ENCODE measurements around the gene CFAP73. TPM values are rescaled to one million over a fixed set of nuclear protein-coding genes. Genes with fewer than 3 reads are reported as not detected.

Gene CFAP73
- polyA plus RNA-seq, 1 donor from 2014 or later, result not detected

DNA sequence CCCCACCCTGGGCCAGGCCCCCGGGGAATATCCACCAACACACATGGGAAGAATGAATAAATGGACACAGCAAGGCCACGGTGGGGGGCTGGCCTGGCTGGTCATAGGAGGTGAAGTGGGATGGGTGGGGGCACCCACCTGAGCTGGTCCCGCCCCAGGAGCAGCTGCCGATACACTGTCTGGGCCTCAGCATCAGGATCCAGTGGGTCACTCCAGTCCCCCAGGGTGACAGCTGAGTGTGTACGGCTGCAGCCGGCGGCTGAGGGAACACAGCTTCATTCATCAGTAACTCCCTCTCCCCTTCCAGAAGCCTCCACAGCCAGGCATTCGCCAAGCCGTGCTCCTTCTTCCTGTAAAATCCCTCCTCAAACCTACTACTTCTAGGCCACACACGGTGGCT is 47.8 kb upstream of the CFAP73 start:
- Histone ChIP-seq H3F3A (ENCODE audit: insufficient read depth, low read length, poor library complexity, severe bottlenecking) (no peaks in the 10 kb centered on the region), H3K79me2 (replicated peaks; ENCODE audit: insufficient read depth, low read length) (no peaks in the 10 kb centered on the region), H4K20me1 (ENCODE audit: insufficient read depth) (no peaks in the 10 kb centered on the region), H3K27ac (ENCODE audit: low read length) (no peak overlapping the region), H3K36me3 (ENCODE audit: insufficient read depth, low read length) (no peaks in the 10 kb centered on the region), H3K4me3 (ENCODE audit: low read length) (no peak overlapping the region), H3K4me2 (ENCODE audit: low read length) (no peak overlapping the region), H3K9me3 (ENCODE audit: low read length) (no peaks in the 10 kb centered on the region), H3K9me2 (ENCODE audit: insufficient read depth, low read length) (no peaks in the 10 kb centered on the region), H2AFZ (ENCODE audit: low read depth, low read length) (no peak overlapping the region), H3K27me3 (ENCODE audit: insufficient read depth, low read depth, low read length) (peaks cover 10% of the 10 kb centered on the region), H3K9ac (ENCODE audit: low read length) (no peak overlapping the region)
- no peak for TF ChIP-seq POLR2AphosphoS5 (IDR thresholded peaks at IDR 0.05)
- no peak for TF ChIP-seq MXI1 (conservative IDR thresholded peaks at IDR 0.05; ENCODE audit: poor library complexity, severe bottlenecking)
- TF ChIP-seq REST (IDR thresholded peaks at IDR 0.05; ENCODE audit: borderline replicate concordance), result no peak
- no peak for TF ChIP-seq EP300 (conservative IDR thresholded peaks at IDR 0.05; ENCODE audit: poor library complexity, severe bottlenecking)
- no peak for TF ChIP-seq TAF1 (IDR thresholded peaks at IDR 0.05; ENCODE audit: low read depth)
- TF ChIP-seq, protein P1, sequence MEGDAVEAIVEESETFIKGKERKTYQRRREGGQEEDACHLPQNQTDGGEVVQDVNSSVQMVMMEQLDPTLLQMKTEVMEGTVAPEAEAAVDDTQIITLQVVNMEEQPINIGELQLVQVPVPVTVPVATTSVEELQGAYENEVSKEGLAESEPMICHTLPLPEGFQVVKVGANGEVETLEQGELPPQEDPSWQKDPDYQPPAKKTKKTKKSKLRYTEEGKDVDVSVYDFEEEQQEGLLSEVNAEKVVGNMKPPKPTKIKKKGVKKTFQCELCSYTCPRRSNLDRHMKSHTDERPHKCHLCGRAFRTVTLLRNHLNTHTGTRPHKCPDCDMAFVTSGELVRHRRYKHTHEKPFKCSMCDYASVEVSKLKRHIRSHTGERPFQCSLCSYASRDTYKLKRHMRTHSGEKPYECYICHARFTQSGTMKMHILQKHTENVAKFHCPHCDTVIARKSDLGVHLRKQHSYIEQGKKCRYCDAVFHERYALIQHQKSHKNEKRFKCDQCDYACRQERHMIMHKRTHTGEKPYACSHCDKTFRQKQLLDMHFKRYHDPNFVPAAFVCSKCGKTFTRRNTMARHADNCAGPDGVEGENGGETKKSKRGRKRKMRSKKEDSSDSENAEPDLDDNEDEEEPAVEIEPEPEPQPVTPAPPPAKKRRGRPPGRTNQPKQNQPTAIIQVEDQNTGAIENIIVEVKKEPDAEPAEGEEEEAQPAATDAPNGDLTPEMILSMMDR (IDR thresholded peaks at IDR 0.05; ENCODE audit: poor library complexity, severe bottlenecking), result no peak
- TF ChIP-seq SMC3 (conservative IDR thresholded peaks at IDR 0.05; ENCODE audit: poor library complexity), result no peak
- TF ChIP-seq EZH2 (IDR thresholded peaks at IDR 0.05; ENCODE audit: borderline replicate concordance, insufficient read depth, low read length, poor library complexity, severe bottlenecking), result no peak
- TF ChIP-seq RAD21 (conservative IDR thresholded peaks at IDR 0.05), result no peak

DNA sequence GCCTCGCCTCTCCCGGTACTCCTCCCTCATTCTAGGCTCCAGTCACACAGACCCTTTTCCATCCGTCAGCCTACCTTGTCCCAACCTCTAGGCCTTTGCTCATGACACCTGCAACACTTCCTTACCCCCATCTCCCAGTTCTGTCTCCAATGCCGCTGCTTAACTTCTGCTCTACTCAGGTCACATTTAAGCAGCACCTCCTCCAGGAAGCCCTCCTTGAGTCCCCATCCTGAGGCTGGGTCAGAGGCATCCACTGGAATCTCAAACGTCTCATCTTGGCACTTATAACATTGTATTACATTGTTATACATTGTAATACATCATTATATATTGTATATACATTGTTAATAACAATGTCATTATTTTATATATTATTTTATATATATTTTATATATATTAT is 46.7 kb upstream of the CFAP73 start:
- no peak overlapping the region for H3K27ac ChIP-seq (ENCODE audit: low read length)
- H3K9me3 ChIP-seq (ENCODE audit: low read length), result no peaks in the 10 kb centered on the region
- no peaks in the 10 kb centered on the region for H4K20me1 ChIP-seq (ENCODE audit: insufficient read depth)
- no peak overlapping the region for H2AFZ ChIP-seq (ENCODE audit: low read depth, low read length)
- TF ChIP-seq POLR2AphosphoS5 (IDR thresholded peaks at IDR 0.05) (no peak), SMC3 (conservative IDR thresholded peaks at IDR 0.05; ENCODE audit: poor library complexity) (no peak), EP300 (conservative IDR thresholded peaks at IDR 0.05; ENCODE audit: poor library complexity, severe bottlenecking) (no peak), REST (IDR thresholded peaks at IDR 0.05; ENCODE audit: borderline replicate concordance) (no peak), MXI1 (conservative IDR thresholded peaks at IDR 0.05; ENCODE audit: poor library complexity, severe bottlenecking) (no peak), RAD21 (conservative IDR thresholded peaks at IDR 0.05) (no peak), EZH2 (IDR thresholded peaks at IDR 0.05; ENCODE audit: borderline replicate concordance, insufficient read depth, low read length, poor library complexity, severe bottlenecking) (no peak), TAF1 (IDR thresholded peaks at IDR 0.05; ENCODE audit: low read depth) (no peak)
- TF ChIP-seq, protein P1 (IDR thresholded peaks at IDR 0.05; ENCODE audit: poor library complexity, severe bottlenecking), result no peak
- H3F3A ChIP-seq (ENCODE audit: insufficient read depth, low read length, poor library complexity, severe bottlenecking), result no peaks in the 10 kb centered on the region
- no peaks in the 10 kb centered on the region for H3K9me2 ChIP-seq (ENCODE audit: insufficient read depth, low read length)
- peaks cover 10% of the 10 kb centered on the region for H3K27me3 ChIP-seq (ENCODE audit: insufficient read depth, low read depth, low read length)
- no peak overlapping the region for H3K4me2 ChIP-seq (ENCODE audit: low read length)
- no peak overlapping the region for H3K4me3 ChIP-seq (ENCODE audit: low read length)
- H3K36me3 ChIP-seq (ENCODE audit: insufficient read depth, low read length), result no peaks in the 10 kb centered on the region
- no peaks in the 10 kb centered on the region for H3K79me2 ChIP-seq (replicated peaks; ENCODE audit: insufficient read depth, low read length)
- H3K9ac ChIP-seq (ENCODE audit: low read length), result no peak overlapping the region

Data from neural cell (in vitro differentiated cells).